Measurements from ENCODE around the gene SERPINA9.

Gene SERPINA9

GRCh38 chr14:94480809-94481208, 4.8 kb upstream of the SERPINA9 start:
- H3K4me1 Mint-ChIP-seq (ENCODE audit: low read depth): no peaks in the 10 kb centered on the region
- H3K36me3 Mint-ChIP-seq: no peaks in the 10 kb centered on the region
- peaks cover 6% of the 10 kb centered on the region for H3K9me3 Mint-ChIP-seq (ENCODE audit: low read depth)
- no peak overlapping the region for H3K27ac Mint-ChIP-seq
- peaks cover 7% of the 10 kb centered on the region for H3K27me3 Mint-ChIP-seq
- H3K4me3 Mint-ChIP-seq: no peak overlapping the region

GRCh38 chr14:94478420-94478819, 2.4 kb upstream of the SERPINA9 start:
- H3K27ac Mint-ChIP-seq: no peak overlapping the region
- peaks cover 6% of the 10 kb centered on the region for H3K9me3 Mint-ChIP-seq (ENCODE audit: low read depth)
- no peaks in the 10 kb centered on the region for H3K36me3 Mint-ChIP-seq
- no peaks in the 10 kb centered on the region for H3K4me1 Mint-ChIP-seq (ENCODE audit: low read depth)
- H3K4me3 Mint-ChIP-seq: no peak overlapping the region
- H3K27me3 Mint-ChIP-seq: peaks cover 5% of the 10 kb centered on the region

GRCh38 chr14:94474581-94475031, 1.4 kb downstream of the SERPINA9 start:
- no peaks in the 10 kb centered on the region for H3K4me1 Mint-ChIP-seq (ENCODE audit: low read depth)
- H3K36me3 Mint-ChIP-seq: no peaks in the 10 kb centered on the region

GRCh38 chr14:94473666-94474410, 2.2 kb downstream of the SERPINA9 start:
- no peaks in the 10 kb centered on the region for H3K4me1 Mint-ChIP-seq (ENCODE audit: low read depth)
- no peak overlapping the region for H3K4me3 Mint-ChIP-seq
- H3K36me3 Mint-ChIP-seq: no peaks in the 10 kb centered on the region
- no peak overlapping the region for H3K27ac Mint-ChIP-seq
- peaks cover 4% of the 10 kb centered on the region for H3K9me3 Mint-ChIP-seq (ENCODE audit: low read depth)
- H3K27me3 Mint-ChIP-seq: peaks cover 10% of the 10 kb centered on the region

More at GRCh38 chr14:94474581-94475031, 1.4 kb downstream of the SERPINA9 start:
- peaks cover 6% of the 10 kb centered on the region for H3K9me3 Mint-ChIP-seq (ENCODE audit: low read depth)
- no peak overlapping the region for H3K27ac Mint-ChIP-seq
- H3K27me3 Mint-ChIP-seq: peaks cover 10% of the 10 kb centered on the region
- no peak overlapping the region for H3K4me3 Mint-ChIP-seq

GRCh38 chr14:94472842-94473241, 3.2 kb downstream of the SERPINA9 start:
- Mint-ChIP-seq H3K36me3 (no peaks in the 10 kb centered on the region), H3K27me3 (peaks cover 13% of the 10 kb centered on the region), H3K4me1 (ENCODE audit: low read depth) (no peaks in the 10 kb centered on the region), H3K9me3 (ENCODE audit: low read depth) (no peaks in the 10 kb centered on the region), H3K4me3 (no peak overlapping the region), H3K27ac (no peak overlapping the region)

GRCh38 chr14:94471045-94471444, 5.0 kb downstream of the SERPINA9 start:
- no peaks in the 10 kb centered on the region for H3K4me1 Mint-ChIP-seq (ENCODE audit: low read depth)
- H3K36me3 Mint-ChIP-seq: no peaks in the 10 kb centered on the region
- no peak overlapping the region for H3K27ac Mint-ChIP-seq
- H3K9me3 Mint-ChIP-seq (ENCODE audit: low read depth): peaks cover 4% of the 10 kb centered on the region
- H3K4me3 Mint-ChIP-seq: no peak overlapping the region
- H3K27me3 Mint-ChIP-seq: peaks cover 17% of the 10 kb centered on the region

GRCh38 chr14:94470311-94470710, 5.7 kb downstream of the SERPINA9 start:
- H3K4me1 Mint-ChIP-seq (ENCODE audit: low read depth): no peaks in the 10 kb centered on the region
- H3K27me3 Mint-ChIP-seq: peaks cover 17% of the 10 kb centered on the region
- no peaks in the 10 kb centered on the region for H3K36me3 Mint-ChIP-seq
- no peak overlapping the region for H3K4me3 Mint-ChIP-seq
- H3K27ac Mint-ChIP-seq: no peak overlapping the region
- peaks cover 8% of the 10 kb centered on the region for H3K9me3 Mint-ChIP-seq (ENCODE audit: low read depth)

GRCh38 chr14:94469261-94469660, 6.7 kb downstream of the SERPINA9 start:
- Mint-ChIP-seq H3K36me3 (no peaks in the 10 kb centered on the region), H3K9me3 (ENCODE audit: low read depth) (peaks cover 8% of the 10 kb centered on the region), H3K4me3 (no peak overlapping the region), H3K27me3 (peaks cover 17% of the 10 kb centered on the region), H3K27ac (no peak overlapping the region), H3K4me1 (ENCODE audit: low read depth) (no peaks in the 10 kb centered on the region)

- no peaks in the 10 kb centered on the region for H3K4me1 Mint-ChIP-seq (ENCODE audit: low read depth)
- H3K27me3 Mint-ChIP-seq: peaks cover 15% of the 10 kb centered on the region
- no peaks in the 10 kb centered on the region for H3K36me3 Mint-ChIP-seq
- no peak overlapping the region for H3K4me3 Mint-ChIP-seq
- H3K9me3 Mint-ChIP-seq (ENCODE audit: low read depth): peaks cover 12% of the 10 kb centered on the region
- H3K27ac Mint-ChIP-seq: no peak overlapping the region
These were observed 8.1 kb downstream of the SERPINA9 start for GRCh38 chr14:94467728-94468520.

- H3K27me3 Mint-ChIP-seq: peaks cover 15% of the 10 kb centered on the region
- H3K27ac Mint-ChIP-seq: no peak overlapping the region
These were observed 9.2 kb downstream of the SERPINA9 start for GRCh38 chr14:94466706-94467370.

GRCh38 chr14:94465042-94465441, 11.0 kb downstream of the SERPINA9 start:
- Mint-ChIP-seq H3K27ac (no peak overlapping the region), H3K27me3 (peaks cover 15% of the 10 kb centered on the region), H3K9me3 (ENCODE audit: low read depth) (peaks cover 16% of the 10 kb centered on the region), H3K4me3 (no peak overlapping the region), H3K36me3 (no peaks in the 10 kb centered on the region), H3K4me1 (ENCODE audit: low read depth) (no peaks in the 10 kb centered on the region)

More at GRCh38 chr14:94466706-94467370, 9.2 kb downstream of the SERPINA9 start:
- Mint-ChIP-seq H3K9me3 (ENCODE audit: low read depth) (peaks cover 16% of the 10 kb centered on the region), H3K4me1 (ENCODE audit: low read depth) (no peaks in the 10 kb centered on the region), H3K4me3 (no peak overlapping the region), H3K36me3 (no peaks in the 10 kb centered on the region)

GRCh38 chr14:94464290-94464689, 11.7 kb downstream of the SERPINA9 start:
- Mint-ChIP-seq H3K4me1 (ENCODE audit: low read depth) (no peaks in the 10 kb centered on the region), H3K27ac (no peak overlapping the region), H3K9me3 (ENCODE audit: low read depth) (peaks cover 16% of the 10 kb centered on the region), H3K4me3 (no peak overlapping the region), H3K27me3 (peaks cover 15% of the 10 kb centered on the region), H3K36me3 (no peaks in the 10 kb centered on the region)

GRCh38 chr14:94462763-94463572, 13.0 kb downstream of the SERPINA9 start:
- Mint-ChIP-seq H3K4me1 (ENCODE audit: low read depth) (no peaks in the 10 kb centered on the region), H3K9me3 (ENCODE audit: low read depth) (peaks cover 16% of the 10 kb centered on the region), H3K27me3 (peaks cover 17% of the 10 kb centered on the region), H3K27ac (no peak overlapping the region), H3K4me3 (no peak overlapping the region), H3K36me3 (no peaks in the 10 kb centered on the region)

GRCh38 chr14:94462219-94462551, 13.8 kb downstream of the SERPINA9 start:
- no peak overlapping the region for H3K4me3 Mint-ChIP-seq
- no peaks in the 10 kb centered on the region for H3K4me1 Mint-ChIP-seq (ENCODE audit: low read depth)
- H3K27me3 Mint-ChIP-seq: peaks cover 20% of the 10 kb centered on the region

More at GRCh38 chr14:94462219-94462551, 13.8 kb downstream of the SERPINA9 start:
- Mint-ChIP-seq H3K9me3 (ENCODE audit: low read depth) (peaks cover 16% of the 10 kb centered on the region), H3K27ac (no peak overlapping the region), H3K36me3 (no peaks in the 10 kb centered on the region)

Data from activated naive CD8-positive, alpha-beta T cell (primary cell).